ENCODE results near the gene FGF12.

DNA sequence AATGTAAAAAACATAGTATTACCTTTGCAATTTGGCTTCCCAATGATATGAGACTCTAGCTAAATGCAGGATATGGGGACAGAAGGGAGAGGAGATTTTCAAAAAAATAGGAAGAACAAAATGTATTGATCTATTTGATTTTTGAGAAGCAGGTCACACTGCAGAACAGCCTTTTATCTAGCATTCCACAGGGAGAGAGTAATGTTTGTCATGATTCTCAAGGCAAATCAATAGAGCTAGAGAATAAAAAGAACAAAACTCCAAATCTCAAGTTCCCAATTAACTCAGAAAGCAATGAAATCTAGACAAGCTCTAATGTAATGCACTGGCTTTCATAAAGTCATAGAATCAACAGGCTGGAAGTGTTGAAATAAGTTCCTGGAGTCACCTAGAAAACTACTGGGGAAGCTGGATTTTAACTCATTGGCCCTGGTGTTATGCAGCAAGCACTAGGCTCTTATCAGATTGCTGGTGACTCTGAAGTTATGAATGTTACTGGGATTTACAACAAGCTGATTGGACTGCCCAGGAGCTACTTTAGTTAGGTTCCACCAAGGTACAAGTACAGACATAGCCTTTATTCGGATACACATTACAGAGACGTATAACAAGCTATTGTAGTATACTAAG lies 442.8 kb downstream of the FGF12 start:
- TF ChIP-seq, protein P1, sequence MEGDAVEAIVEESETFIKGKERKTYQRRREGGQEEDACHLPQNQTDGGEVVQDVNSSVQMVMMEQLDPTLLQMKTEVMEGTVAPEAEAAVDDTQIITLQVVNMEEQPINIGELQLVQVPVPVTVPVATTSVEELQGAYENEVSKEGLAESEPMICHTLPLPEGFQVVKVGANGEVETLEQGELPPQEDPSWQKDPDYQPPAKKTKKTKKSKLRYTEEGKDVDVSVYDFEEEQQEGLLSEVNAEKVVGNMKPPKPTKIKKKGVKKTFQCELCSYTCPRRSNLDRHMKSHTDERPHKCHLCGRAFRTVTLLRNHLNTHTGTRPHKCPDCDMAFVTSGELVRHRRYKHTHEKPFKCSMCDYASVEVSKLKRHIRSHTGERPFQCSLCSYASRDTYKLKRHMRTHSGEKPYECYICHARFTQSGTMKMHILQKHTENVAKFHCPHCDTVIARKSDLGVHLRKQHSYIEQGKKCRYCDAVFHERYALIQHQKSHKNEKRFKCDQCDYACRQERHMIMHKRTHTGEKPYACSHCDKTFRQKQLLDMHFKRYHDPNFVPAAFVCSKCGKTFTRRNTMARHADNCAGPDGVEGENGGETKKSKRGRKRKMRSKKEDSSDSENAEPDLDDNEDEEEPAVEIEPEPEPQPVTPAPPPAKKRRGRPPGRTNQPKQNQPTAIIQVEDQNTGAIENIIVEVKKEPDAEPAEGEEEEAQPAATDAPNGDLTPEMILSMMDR (IDR thresholded peaks at IDR 0.05), result no peak
- no peak for TF ChIP-seq EZH2 (IDR thresholded peaks at IDR 0.05; ENCODE audit: borderline replicate concordance, insufficient read depth, low read depth, low read length, poor library complexity, severe bottlenecking)
